ENCODE results near the gene CNTFR.

Gene CNTFR

DNA sequence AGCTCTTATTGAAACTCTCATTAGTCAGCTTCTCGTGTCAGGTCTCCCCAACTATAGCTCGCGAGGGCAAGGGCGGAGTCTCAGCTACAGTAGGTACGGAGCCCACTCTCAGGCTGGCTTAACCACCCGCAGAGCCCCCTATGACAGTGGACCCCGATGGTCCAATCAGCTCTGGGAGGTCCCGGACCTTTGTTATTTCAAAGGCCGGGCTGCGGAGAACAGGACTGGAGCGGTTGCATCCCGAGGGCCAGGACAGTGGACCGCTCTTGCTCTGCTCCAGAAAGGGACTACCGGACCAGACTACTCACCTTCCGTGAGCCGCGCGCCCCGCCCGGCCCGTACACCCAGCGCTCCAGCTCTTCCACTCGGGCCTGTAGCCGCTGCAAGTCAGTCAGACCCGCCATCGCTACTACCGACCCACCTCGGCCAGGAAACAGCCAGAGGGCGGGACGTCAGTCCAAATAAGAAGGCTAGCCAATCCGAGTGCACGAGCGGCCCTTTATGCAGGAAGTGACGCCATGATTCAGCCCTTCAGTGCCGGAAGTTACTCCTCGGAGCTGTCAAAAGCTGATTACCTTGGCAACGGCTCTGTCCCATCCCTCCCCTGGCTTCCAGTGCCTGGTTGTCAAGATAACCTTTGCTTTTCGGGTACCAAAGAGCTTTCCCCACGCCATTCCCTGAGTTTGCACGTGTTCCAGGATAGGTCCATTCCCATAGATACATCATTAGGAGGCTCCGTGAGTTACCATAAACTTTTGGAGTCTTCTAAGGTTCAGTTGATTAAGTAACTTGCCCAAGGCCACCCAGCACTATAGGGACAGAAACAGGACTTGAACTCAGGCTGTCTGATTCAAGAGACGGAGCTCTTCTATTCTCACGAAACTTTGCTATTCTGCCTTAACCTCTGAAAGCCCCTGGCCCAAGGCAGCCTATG is 30.8 kb upstream of the CNTFR start, which contains the start of gene DCTN3:
Gene DCTN3 (minus strand): TSS at position 435 of the 934 bp plus-strand sequence. CDS start 31 bp downstream, at position 404.
- DNase-seq = peak; percentile 96

DNA sequence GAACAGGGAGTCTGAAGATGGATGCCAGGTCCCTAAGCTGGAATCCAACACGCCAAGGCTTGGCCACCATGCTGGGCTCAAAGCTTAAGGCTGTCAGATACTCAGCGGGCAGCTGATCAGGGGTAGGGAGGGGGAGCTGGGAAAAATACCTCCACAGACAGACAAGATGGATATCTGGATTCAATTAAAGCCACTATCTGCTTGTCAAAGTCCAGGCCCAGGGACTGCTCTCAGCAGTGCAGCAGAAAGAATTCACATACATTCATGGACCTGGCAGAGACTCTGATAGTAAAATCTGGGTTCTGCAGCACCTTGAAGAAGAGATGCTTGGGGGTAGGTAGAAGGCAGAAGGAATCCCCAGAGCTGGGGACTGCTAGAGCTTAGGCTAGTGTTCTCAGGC is 25.6 kb upstream of the CNTFR start:
- no peak for DNase-seq

DNA sequence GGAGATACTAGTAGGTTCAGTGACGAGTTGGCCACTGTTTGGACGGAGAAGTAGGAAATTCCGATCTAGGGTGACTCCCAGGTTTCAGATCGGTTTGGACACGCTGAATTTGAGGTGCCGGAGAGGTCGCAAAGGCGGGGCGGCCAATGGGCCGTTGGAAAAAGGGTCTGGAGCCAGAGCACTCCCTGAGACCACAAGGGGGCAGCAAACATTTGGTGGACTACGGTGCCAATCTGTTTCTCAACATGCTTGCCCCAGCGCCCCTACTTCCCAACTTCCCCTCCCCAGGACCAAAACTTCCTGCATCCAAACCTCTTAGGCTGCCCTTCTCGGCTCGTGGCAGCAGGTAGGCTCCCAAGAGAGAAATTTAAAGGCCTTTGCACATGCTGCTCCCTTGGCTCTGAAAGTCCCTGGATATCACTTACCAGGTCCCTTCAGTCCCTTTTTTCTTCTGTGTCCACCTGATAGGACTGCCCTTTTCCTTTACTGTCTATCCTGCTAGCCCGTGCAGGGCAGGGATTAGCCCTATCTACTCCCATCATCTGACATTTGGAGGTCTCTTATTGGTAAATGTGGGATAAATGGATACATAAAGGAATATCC is 23.4 kb upstream of the CNTFR start:
- peak; percentile 86 for DNase-seq

DNA sequence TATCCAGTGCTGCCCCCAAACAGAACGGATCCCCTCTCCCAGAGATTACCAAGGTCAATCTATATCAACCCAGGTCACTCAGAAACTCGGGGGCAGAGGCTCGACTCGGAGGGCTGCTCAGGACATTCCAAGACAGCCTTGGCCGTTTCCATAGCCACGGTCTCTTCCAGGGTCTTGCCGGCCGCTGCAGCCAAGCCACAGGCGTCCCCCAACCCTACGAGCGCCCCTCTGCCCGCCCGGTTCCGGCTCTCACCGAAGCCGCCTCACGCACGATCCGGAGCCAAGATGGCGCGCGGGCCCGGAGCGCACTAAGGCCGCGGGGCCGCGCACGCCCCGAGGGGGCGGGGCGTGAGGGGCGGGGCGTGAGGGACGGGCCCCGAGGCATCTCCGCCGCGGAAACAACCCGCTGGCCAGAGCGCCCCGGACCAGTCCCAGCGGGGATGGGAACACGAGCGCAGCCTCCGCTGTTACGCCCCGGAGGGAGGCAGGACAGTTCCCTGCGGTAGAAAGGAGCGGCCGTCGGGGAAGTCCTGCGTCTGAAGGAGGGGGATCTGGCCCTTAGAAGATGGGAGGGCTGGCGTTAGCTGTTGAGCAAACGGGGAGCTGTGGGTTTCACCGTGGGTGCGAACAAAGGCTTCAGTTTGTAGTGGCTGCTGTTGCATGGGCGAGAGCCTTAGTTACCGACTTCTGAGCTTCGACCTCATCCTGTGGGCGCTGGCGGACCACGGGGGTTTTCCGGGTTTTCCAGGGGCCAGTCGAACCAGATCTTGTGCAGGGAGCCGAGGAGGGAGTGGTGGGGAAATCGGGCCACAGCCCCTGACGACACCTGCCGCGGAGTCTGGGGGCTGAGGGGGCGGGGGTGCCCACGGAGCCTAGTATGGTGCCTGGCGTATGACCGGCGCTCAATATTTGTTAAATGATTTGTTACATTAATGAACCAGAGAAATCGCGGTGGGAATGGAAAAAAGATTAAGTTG is 22.6 kb upstream of the CNTFR start, which contains the start of gene RPP25L:
Gene RPP25L (minus strand): TSS at position 287 of the 977 bp plus-strand sequence. CDS start 801 bp downstream, outside the sequence.
- peak; percentile 90 for DNase-seq

DNA sequence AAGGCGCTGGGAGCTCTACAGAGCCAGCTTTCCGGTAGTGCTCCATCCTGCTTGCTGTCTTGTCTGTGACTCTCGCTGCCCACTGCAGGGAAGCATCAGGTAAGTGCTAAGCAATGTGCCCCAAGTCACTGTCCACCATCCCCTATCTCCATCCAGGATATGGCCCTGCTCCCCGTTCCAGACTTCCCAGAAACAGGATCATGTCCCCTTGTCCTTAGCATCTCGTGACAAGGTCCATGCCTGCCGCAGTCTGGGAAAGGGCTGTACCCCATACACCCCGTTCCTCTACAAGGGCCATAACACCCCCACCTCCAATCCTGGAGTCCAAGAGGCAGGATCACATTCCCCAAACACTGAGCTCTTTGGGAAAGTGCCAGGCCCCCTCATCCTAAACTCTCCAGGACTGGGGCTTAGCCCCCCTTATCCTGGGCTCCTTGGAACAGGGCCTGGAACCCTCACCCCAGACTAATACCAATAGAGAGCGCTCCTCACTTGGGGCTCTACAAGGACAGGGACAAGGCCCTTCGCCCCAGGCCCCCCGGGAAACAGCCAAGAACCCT is 21.8 kb upstream of the CNTFR start:
- peak; percentile 48 for DNase-seq

DNA sequence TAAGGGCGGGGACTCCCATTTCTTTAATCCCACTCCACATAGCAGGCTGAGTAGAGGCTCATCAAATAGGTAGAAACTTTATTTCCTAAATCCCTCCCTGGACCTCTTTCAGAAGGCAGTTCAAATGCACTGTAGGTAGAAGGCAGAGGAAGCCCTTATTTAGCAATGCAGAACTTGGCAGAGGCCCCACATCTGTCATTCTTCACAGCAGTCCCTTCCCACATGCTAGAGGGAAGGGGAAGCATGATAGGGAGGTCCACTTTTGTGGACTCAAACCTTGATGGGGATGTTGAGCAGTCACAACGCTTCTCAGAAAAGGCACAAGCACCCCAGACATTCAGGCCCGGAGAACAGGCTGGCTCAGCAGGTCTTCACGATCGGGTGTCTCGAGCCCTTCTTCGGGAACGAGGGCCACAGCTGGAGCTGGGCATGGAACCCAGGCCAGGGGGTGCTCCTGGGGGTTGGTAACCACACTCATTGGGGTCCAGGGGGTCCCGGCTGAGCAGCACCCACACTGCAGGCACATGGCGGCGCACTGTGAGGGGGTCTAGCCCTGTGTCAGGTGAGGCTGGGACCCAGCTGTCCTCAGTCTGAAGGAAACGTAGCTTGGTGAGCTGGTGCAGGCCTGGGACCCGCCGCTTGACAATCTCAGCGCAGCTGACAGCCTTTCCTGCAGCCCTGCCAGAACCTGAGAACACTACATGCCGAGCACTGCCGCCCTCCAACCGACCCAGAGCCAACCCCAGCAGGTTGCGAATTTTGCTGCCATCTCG is 21.1 kb upstream of the CNTFR start:
- no peak for DNase-seq

DNA sequence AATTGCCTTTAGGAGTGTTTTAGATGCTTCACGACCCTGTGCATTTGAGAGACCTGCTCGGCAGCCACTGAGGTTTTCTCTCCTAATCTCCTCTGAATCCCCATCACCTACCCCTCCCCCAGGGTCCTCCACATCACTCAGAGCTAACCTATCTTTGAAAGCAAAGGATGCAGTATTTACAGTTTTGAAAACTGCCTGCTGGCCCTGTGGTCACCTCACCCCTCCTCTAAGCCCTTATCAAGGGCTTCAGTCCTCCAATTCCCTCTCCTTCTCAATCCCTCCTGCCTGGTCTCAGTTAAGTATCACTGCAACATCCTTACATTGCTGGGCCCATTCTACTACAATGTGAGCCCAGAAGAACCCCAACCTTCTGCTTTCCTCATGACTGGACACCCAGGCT is 17.8 kb upstream of the CNTFR start:
- DNase-seq = no peak

DNA sequence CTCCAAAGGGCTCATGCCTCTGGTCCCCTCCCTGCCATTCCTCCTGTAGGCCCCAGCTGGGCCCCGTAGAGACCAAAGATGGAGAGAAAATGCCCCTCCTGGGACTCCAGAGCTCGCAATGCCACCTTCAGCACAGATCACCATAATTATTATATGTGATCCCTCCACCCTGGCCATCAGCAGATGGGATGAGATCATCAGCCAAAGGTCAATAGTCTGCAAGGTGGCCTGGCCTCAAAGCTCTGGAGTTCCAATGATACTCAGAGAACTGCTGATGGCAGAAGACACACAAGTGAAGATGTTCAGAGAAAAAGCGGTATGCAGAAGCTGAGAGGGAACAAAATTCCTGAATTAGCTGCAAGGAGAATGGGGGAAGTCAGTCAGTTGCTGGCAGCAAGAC is 17.4 kb upstream of the CNTFR start:
- DNase-seq = no peak

DNA sequence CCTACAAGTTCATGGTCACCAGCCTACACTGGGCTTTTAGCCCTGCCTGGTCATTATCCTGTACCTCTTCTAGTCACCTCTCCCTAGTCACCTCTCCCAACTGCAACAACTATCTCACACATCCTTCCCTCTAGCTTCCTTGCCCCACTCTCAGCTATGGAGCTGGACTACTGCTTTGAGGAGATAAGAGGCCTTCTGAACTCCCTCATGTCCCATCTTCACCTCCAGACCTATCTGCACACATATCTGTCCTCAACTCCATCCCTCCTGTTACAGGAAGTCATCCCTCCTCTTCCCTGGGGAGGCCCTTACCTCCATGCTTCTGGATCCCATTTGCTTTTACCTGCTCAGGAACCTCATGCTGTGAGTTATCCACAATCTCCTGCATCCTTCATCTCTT is 16.7 kb upstream of the CNTFR start:
- DNase-seq = no peak

DNA sequence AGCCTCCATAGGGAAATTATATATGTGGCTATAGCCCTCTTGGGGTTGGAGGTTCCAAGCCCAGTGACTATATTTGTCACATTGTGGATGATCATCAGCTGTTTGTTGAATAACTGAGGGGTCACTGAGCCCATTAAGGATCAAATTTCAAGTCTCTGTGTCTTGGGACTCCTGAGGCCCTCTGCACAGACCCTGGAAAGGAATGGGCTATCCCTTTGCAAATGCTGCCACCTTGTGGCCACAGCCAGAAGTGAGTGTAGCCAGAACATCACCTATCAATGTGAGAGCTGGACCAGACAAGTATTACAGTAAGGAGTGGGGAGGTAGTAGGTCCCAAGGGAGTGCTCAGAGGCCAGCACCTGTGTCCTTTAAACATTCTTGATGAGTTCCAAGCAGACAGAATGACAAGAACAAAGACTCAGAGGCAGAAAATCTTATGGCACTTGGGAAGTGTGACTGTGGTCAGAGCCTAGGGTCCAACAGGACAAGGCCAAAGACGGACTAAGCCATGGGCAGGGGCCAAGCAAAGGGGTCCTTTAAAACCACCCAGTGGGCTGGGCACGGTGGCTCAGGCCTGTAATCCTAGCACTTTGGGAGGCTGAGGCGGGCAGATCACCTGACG is 14.2 kb upstream of the CNTFR start:
- DNase-seq = peak; percentile 85

DNA sequence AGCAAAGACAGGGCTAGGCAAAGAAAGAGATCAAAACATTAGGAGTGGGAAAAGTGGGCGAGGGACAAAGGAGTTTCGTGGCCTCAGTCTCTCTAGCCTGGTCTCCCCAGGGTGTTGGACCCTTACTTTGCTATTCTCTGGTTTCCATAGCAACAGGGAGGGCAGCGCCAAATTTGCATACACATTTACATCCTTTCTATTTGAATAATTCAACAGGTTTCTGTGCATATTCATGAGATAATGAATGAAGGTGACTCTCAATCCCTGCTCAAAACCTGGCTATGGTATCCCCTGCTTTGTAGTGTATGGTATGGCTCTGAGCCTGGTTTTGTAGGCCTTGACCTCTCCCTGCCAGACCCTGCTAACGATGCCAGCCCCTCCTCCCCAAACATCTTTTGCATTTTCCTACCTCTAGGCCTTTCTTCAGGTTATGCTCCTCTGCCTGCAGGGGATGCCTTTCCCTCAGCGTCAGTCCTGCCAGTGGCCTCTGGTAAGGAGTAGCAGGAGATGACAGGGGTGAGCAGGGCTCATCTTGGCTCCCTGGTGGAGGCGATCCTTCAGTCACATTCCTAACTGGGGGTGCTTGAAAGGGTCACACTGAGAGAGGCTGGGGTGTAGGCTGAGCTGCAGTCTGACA is 12.5 kb upstream of the CNTFR start:
- no peak for DNase-seq

DNA sequence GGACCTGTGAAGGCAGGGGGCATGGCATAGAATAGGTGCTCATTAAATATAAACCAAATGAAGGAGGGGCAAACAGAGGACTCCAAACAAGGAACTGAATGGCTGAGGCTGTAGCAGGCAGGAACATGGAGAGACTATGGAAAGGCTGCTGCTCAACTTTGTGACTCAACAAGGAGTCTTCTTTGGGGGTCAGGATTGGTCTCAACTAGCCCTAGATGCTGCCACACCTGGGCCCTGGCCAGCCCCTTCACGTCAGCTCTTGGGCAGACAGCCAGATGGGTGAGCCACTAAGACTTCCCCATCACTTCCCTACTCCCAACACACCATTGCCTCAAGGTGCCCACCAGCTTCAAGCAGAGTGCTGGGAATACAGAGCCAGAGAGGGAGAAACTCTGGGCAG is 11.4 kb upstream of the CNTFR start:
- DNase-seq = no peak

DNA sequence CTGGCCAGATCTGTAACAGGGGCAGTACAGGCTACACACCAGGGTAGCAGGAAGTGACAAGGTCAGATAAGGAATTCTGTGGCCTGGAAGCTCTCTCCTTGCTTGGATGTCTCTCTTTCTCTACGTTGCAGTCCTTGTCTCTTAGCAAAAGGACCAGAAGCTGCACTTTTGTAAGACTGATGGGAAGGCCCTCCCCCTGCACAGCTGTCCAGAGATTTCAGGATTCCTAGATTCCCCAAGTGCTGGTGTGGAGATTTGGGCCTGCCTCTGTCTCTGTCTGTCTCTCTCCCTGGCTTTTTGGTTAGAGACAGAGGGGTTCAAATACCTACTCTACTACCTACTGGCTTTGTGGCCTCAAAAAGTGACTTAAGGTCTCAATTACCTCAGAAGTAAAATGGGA is 10.0 kb upstream of the CNTFR start:
- DNase-seq = no peak

DNA sequence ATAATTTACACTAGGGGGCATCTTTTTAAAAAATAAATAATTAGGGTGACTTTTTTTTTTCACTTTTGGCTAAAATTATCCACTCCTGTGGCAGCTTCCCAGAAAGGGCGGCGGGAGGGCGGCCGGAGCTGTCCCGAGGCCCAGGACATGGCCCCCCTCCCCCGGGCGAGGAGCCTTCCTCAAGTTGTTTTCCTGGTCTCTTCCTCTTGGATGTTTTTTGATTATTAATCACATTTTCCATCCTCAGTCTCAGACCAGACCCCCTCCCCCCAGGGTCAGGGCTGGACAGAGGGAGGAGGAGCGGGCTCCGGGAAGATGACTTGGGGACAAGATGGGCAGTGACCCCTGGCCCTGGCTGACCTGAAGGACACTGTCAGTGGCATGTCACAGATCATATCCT is 4.7 kb upstream of the CNTFR start:
- DNase-seq = no peak

DNA sequence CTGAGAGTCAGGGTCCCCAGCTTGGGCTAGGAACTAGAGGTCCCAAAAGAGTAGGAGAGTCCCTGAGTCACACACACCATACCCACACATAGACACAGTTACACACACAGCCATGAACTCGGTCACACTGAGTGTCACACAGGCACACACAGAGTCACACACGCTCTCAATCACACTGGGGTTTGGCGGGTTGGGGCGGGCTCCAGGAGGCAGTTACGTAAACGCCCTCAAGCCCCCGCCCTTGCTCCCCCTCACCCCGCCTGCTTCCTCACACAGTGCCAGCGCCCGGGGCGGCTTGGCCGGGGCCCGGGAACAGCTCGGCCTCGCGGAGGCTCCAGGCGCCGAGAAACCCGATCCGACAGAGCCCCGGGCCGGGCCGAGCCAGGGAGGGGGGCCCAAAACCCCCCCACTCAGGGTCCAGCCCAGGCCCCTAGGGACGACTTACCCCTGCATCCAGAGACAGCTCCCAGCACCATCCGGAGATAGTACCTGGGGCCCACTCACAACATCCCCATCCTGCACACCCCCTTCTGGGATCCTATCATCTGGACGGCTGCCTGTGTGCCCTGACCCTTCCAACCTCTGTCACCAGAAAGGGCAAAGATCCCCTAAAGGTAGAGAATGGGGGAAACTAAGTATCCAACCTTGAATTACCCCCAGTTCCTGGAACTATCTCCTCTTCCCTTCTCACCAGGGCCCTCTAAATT is 3.5 kb upstream of the CNTFR start:
- peak; percentile 79 for DNase-seq

DNA sequence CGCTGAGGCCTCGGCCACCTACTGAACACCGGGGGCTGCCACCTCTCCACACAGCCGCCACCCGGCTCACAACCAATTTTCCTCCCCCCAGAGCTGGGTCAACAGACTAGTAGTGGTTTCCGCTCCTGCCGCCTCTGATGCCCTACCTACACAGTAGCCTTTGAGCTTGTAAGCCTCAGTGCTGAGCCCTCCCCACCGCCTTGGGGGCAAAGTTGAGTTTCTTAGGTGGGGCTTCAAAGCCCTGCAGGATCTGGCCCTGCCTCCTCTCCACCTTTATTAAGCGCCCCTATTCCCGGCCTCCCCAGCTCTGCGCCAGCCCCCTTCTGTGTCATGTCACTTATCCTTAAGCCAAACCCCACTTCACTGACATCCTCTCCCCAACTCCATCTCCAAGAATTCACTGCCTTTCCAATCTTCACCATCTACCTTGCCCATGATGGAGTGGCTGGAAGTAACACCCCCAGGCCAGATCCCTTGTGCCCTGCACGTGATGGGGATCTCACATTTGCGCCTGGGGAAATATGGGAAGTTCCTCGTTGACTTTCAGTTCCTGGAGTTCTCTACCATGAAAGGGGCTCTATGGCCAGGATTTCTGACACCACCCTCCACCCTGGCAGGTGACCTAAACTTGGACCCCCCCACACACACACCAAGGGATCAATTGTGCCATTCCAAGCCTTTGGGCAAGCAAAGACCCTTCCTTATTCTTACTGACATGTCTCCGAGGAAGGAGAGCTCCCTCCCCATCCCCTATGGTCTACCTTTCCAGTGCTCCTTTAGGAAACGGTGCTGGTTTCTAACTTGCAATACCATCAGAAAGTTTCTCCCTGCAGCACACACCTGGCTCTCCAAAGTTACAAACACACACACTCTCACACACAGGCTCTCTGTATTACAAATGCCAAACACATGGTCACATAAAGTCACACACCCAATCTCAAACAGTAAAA is 2.7 kb upstream of the CNTFR start:
- DNase-seq = no peak

DNA sequence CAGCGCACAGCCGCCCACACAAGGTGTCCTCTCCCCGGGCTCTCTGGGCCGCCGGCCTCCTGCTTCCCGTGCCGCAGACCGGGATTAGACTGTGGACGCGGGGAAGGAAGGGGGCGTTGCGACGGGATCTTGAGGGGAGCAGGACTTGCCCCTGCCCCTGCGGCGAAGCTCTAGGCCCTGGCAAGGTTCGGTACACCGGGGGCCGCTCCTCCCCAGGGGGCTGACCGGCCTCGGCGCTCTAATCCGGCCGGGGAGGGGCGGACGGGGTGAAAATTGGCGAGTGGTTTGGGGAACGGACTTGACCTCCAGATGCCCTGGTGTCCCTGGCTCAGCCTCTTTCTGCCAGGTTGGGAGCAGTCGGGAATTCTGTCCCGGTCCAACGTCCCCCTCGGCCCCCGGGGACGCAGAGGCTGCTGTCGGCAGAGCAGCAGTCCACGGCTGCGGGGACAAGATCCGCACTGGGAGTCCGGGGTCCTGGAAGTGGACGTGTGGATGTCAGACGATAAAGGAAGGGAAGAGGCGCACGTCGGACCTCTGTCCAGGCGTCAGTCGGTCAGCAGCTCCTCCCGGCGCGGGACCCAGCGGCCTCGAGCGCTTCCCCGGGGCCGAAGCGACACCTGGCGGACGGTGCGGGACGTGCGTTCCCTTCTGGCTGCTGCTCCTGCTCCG is 1.9 kb upstream of the CNTFR start:
- DNase-seq = peak; percentile 90
